ENCODE measurements around the gene GPRIN3. TPM values are rescaled to one million over a fixed set of nuclear protein-coding genes. Genes with fewer than 3 reads are reported as not detected.

GPRIN3 gene
- total RNA-seq, 1 experiment from 2014 or later, result 0.39 TPM

- ChIA-PET POLR2A (no interaction called here), RAD21 (ENCODE audit: low non-redundant PET in 1 of 2, low total read pairs in 2 of 2, uncharacterized antibody in 2 of 2, unreplicated experiment in 2 of 2) (no interaction called here), CTCF (no interaction called here)
- no peaks in the 10 kb centered on the region for H3K9me2 ChIP-seq (ENCODE audit: insufficient read depth)
- H4K20me1 ChIP-seq (ENCODE audit: insufficient read depth), result no peaks in the 10 kb centered on the region
- H3K4me3 ChIP-seq (replicated peaks in 1 of 2; ENCODE audit: low read depth in 1 of 2, low read length in 2 of 2), result no peak overlapping the region
- H3K36me3 ChIP-seq (ENCODE audit: control insufficient read depth in 1 of 2, insufficient read depth in 2 of 2, low read length in 2 of 2), result no peaks in the 10 kb centered on the region
- no peaks in the 10 kb centered on the region for H3K79me2 ChIP-seq (ENCODE audit: insufficient read depth, low read length)
- no peaks in the 10 kb centered on the region for H3K9me3 ChIP-seq (ENCODE audit: control insufficient read depth in 1 of 2, insufficient read depth in 1 of 2, low read depth in 1 of 2, low read length in 2 of 2)
- intact Hi-C loops (cut with micrococcal nuclease), result loop anchor here (10.0 kb wide), 1 partner anchor 181 kb away; no protein-coding TSS in a partner anchor
- DNase-seq (ENCODE audit: low read depth, low spot score) (no peak), ATAC-seq (no peak)
- no peak overlapping the region for H2AFZ ChIP-seq (ENCODE audit: low read depth, low read length, poor library complexity, severe bottlenecking)
- no peak overlapping the region for H3K27ac ChIP-seq (ENCODE audit: low read depth, low read length)
- H3K9ac ChIP-seq (ENCODE audit: low read length), result no peak overlapping the region
- TF ChIP-seq ZNF274 (IDR thresholded peaks at IDR 0.05; ENCODE audit: low read depth, low read length) (no peak), MAX (IDR thresholded peaks at IDR 0.05) (no peak), CBX3 (IDR thresholded peaks at IDR 0.05; ENCODE audit: low read depth) (no peak), EGR1 (IDR thresholded peaks at IDR 0.05; ENCODE audit: low read depth) (no peak), CTCF (IDR thresholded peaks at IDR 0.05 in 2 of 3, conservative IDR thresholded peaks at IDR 0.05 in 1 of 3; ENCODE audit: borderline replicate concordance in 1 of 3, insufficient read depth in 1 of 3, low read depth in 2 of 3, low read length in 2 of 3) (no peak), CEBPB (IDR thresholded peaks at IDR 0.05; ENCODE audit: low read depth) (no peak), SP1 (IDR thresholded peaks at IDR 0.05; ENCODE audit: low read depth) (no peak)
- H3K4me2 ChIP-seq (ENCODE audit: low read length), result no peak overlapping the region
- BruUV-seq (replicated peaks), result no TSS peak
- no peaks in the 10 kb centered on the region for H3K27me3 ChIP-seq (ENCODE audit: insufficient read depth, low read length)
- no peaks in the 10 kb centered on the region for H3K4me1 ChIP-seq (ENCODE audit: control insufficient read depth in 1 of 2, insufficient read depth in 2 of 2, low read length in 2 of 2)
Observed at GRCh38 chr4:89253935-89254334, 53.7 kb downstream of the GPRIN3 start.

- Histone ChIP-seq H3K27me3 (ENCODE audit: insufficient read depth, low read length) (no peaks in the 10 kb centered on the region), H3K9me3 (ENCODE audit: control insufficient read depth in 1 of 2, insufficient read depth in 1 of 2, low read depth in 1 of 2, low read length in 2 of 2) (no peaks in the 10 kb centered on the region), H4K20me1 (ENCODE audit: insufficient read depth) (no peaks in the 10 kb centered on the region), H3K36me3 (ENCODE audit: control insufficient read depth in 1 of 2, insufficient read depth in 2 of 2, low read length in 2 of 2) (no peaks in the 10 kb centered on the region), H3K27ac (ENCODE audit: low read depth, low read length) (no peak overlapping the region), H3K9me2 (ENCODE audit: insufficient read depth) (no peaks in the 10 kb centered on the region), H3K4me1 (ENCODE audit: control insufficient read depth in 1 of 2, insufficient read depth in 2 of 2, low read length in 2 of 2) (no peaks in the 10 kb centered on the region), H3K4me3 (replicated peaks in 1 of 2; ENCODE audit: low read depth in 1 of 2, low read length in 2 of 2) (no peak overlapping the region), H3K79me2 (ENCODE audit: insufficient read depth, low read length) (no peaks in the 10 kb centered on the region), H3K9ac (ENCODE audit: low read length) (no peak overlapping the region), H3K4me2 (ENCODE audit: low read length) (no peak overlapping the region), H2AFZ (ENCODE audit: low read depth, low read length, poor library complexity, severe bottlenecking) (no peak overlapping the region)
- intact Hi-C loops (cut with micrococcal nuclease), result loop anchor here (10.0 kb wide), 1 partner anchor 181 kb away; no protein-coding TSS in a partner anchor
- POLR2A ChIA-PET, result no interaction called here
- CTCF ChIA-PET, result no interaction called here
- BruUV-seq (replicated peaks), result no TSS peak
- DNase-seq (ENCODE audit: low read depth, low spot score) (no peak), ATAC-seq (no peak)
- RAD21 ChIA-PET (ENCODE audit: low non-redundant PET in 1 of 2, low total read pairs in 2 of 2, uncharacterized antibody in 2 of 2, unreplicated experiment in 2 of 2), result no interaction called here
- TF ChIP-seq ZFX (IDR thresholded peaks at IDR 0.05) (no peak), ZNF274 (IDR thresholded peaks at IDR 0.05; ENCODE audit: low read depth, low read length) (no peak), EGR1 (IDR thresholded peaks at IDR 0.05; ENCODE audit: low read depth) (no peak), SP1 (IDR thresholded peaks at IDR 0.05; ENCODE audit: low read depth) (no peak), MAX (IDR thresholded peaks at IDR 0.05) (no peak), POLR2A (IDR thresholded peaks at IDR 0.05; ENCODE audit: borderline replicate concordance, extremely low read depth, insufficient read depth, insufficient read length) (no peak), ELF1 (IDR thresholded peaks at IDR 0.05; ENCODE audit: borderline replicate concordance, low read depth) (no peak), EZH2 (IDR thresholded peaks at IDR 0.05) (no peak), CTCF (IDR thresholded peaks at IDR 0.05 in 2 of 3, conservative IDR thresholded peaks at IDR 0.05 in 1 of 3; ENCODE audit: borderline replicate concordance in 1 of 3, insufficient read depth in 1 of 3, low read depth in 2 of 3, low read length in 2 of 3) (no peak), ATF3 (IDR thresholded peaks at IDR 0.05) (no peak), CEBPB (IDR thresholded peaks at IDR 0.05; ENCODE audit: low read depth) (no peak), SRF (IDR thresholded peaks at IDR 0.05; ENCODE audit: low read depth) (no peak), CBX3 (IDR thresholded peaks at IDR 0.05; ENCODE audit: low read depth) (no peak), JUND (IDR thresholded peaks at IDR 0.05) (no peak), SIN3A (IDR thresholded peaks at IDR 0.05; ENCODE audit: low read depth) (no peak), POLR2AphosphoS5 (IDR thresholded peaks at IDR 0.05; ENCODE audit: low read depth, low read length) (no peak), YY1 (IDR thresholded peaks at IDR 0.05; ENCODE audit: extremely low read depth, insufficient replicate concordance, low read depth, low read length) (no peak)
Observed at GRCh38 chr4:89253311-89253710, 54.3 kb downstream of the GPRIN3 start.

Measured in HCT116 (cell line).